Pons (tissue), 1 donor: Measurements from ENCODE around the gene SPI1.

Experiments used
- DNase-seq: peaks from one replicate; pipeline ENCODE4 v3.0.0-alpha.2; 2016; ENCODE audit warnings: low spot score

The SPI1 gene

GRCh38 chr11:47406896-47407745, 28.8 kb upstream of the SPI1 start:
- no peak for DNase-seq

- DNase-seq: no peak
Measured at GRCh38 chr11:47403571-47403970, 25.2 kb upstream of the SPI1 start.

GRCh38 chr11:47403135-47403534, 24.8 kb upstream of the SPI1 start:
- DNase-seq: no peak

GRCh38 chr11:47400768-47401279, 22.5 kb upstream of the SPI1 start:
- DNase-seq: no peak

GRCh38 chr11:47399860-47400767, 21.8 kb upstream of the SPI1 start:
- no peak for DNase-seq

- no peak for DNase-seq
Measured at GRCh38 chr11:47398551-47398950, 20.2 kb upstream of the SPI1 start.

GRCh38 chr11:47398011-47398410, 19.7 kb upstream of the SPI1 start:
- DNase-seq: no peak

- DNase-seq: no peak
Measured at GRCh38 chr11:47396049-47396320, 17.6 kb upstream of the SPI1 start.

GRCh38 chr11:47395223-47396048, 17.1 kb upstream of the SPI1 start:
- DNase-seq: no peak

- DNase-seq: peak; percentile 34
Measured at GRCh38 chr11:47394322-47395222, 16.2 kb upstream of the SPI1 start.

GRCh38 chr11:47394050-47394321, 15.6 kb upstream of the SPI1 start:
- no peak for DNase-seq

- DNase-seq: peak; percentile 54
Measured at GRCh38 chr11:47393163-47394049, 15.1 kb upstream of the SPI1 start.

GRCh38 chr11:47392546-47393162, 14.3 kb upstream of the SPI1 start:
- DNase-seq: peak; percentile 51

- DNase-seq: no peak
Measured at GRCh38 chr11:47391711-47392432, 13.5 kb upstream of the SPI1 start.

GRCh38 chr11:47391077-47391583, 12.8 kb upstream of the SPI1 start:
- DNase-seq: no peak

- DNase-seq: no peak
Measured at GRCh38 chr11:47390422-47390760, 12.0 kb upstream of the SPI1 start.

GRCh38 chr11:47389577-47390421, 11.5 kb upstream of the SPI1 start:
- no peak for DNase-seq
